Prostate gland (tissue), 2 donors: ENCODE data around the gene IL32. TPM values are rescaled to one million over a fixed set of nuclear protein-coding genes. Genes with fewer than 3 reads are reported as not detected.
"Not testable (repeated sequence)": the region's sequence is repeated elsewhere in the genome, so short reads cannot be mapped to it uniquely, and the experiment has no call there.

Experiments
- DNase-seq: peaks from one replicate; pipeline ENCODE4 v3.0.0-alpha.2; 2019; ENCODE audit warnings: low spot score
- H3K27ac ChIP-seq, 2 donors: fragments of 200-600 bp; sonication (generic); 2 replicates each; pipeline ENCODE4 v1.5.1; 2017 to 2019
- H3K27me3 ChIP-seq: fragments of 200-600 bp; sonication (generic); replicated peaks from 2 replicates; pipeline ENCODE4 v1.5.1; 2019; ENCODE audit not compliant: insufficient read depth
- H3K36me3 ChIP-seq, 2 donors: fragments of 200-600 bp; sonication (generic); 1 replicate in 1 of 2; 2 replicates in 1 of 2; pipeline versions ENCODE4 v1.5.1 to v1.8.1; 2017 to 2019
- H3K4me1 ChIP-seq: fragments of 200-600 bp; sonication (generic); replicated peaks from 2 replicates; pipeline ENCODE4 v1.5.1; 2019
- H3K4me3 ChIP-seq, 2 donors: fragments of 200-600 bp; sonication (generic); 2 replicates each; pipeline ENCODE4 v1.5.1; 2017 to 2019
- H3K9me3 ChIP-seq: fragments of 200-600 bp; sonication (generic); 2 replicates; pipeline ENCODE4 v1.5.1; 2017
- POLR2A ChIP-seq: fragments of 450-650 bp; IDR thresholded peaks from one replicate; pipeline ENCODE4 v1.6.1; 2016; ENCODE audit warnings: antibody characterized with exemption, mild to moderate bottlenecking
- POLR2AphosphoS5 ChIP-seq: sonication (generic); formaldehyde crosslinking; IDR thresholded peaks from one replicate; pipeline ENCODE4 v1.6.1; 2017; ENCODE audit warnings: antibody characterized with exemption
- WGBS: methylation state at CpG from one replicate; pipeline ENCODE4 v1.1.5; 2018; 5-methylcytosine and 5-hydroxymethylcytosine counted together
- intact Hi-C: fragments of 100-400 bp; cut with DNase I; formaldehyde crosslinking; loops from one replicate; pipeline ENCODE4 v1.14.2; 2022
- total RNA-seq, 2 donors: library from RNA; depleted of rRNA; stranded (reverse); fragments of >200 nt; gene quantifications; one replicate each; pipeline ENCODE4 v1.1.0, GENCODE V29; 2016
- TF ChIP-seq, protein P1 (sequence below), 4 experiments: fragments of 200-600 bp in 2 of 4; fragments of 450-650 bp in 2 of 4; sonication (generic) in 2 of 4; IDR thresholded peaks; 1 replicate in 3 of 4; 2 replicates in 1 of 4; pipeline ENCODE4 v1.5.1; 2016 to 2019; ENCODE audit warnings: antibody characterized with exemption in 4 of 4, mild to moderate bottlenecking in 2 of 4, moderate library complexity in 2 of 4

The IL32 gene
- total RNA-seq, 2 donors from 2014 or later = 13.5 to 33.3 TPM

DNA sequence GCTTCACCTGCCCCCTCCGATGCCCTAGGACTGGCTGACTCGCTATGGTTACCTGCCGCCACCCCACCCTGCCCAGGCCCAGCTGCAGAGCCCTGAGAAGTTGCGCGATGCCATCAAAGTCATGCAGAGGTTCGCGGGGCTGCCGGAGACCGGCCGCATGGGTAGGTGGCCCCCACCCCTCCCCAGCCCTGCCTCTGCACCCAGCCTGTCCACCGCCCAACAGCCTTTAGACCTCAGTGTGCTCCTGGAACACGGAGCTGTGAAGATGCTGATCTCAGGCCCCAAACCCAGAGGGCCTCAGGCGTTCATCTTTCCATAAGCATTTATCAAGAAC, 18.1 kb upstream of the IL32 start:
- peaks cover 10% of the 10 kb centered on the region for H3K4me1 ChIP-seq
- no peak overlapping the region for H3K4me3 ChIP-seq
- TF ChIP-seq, protein P1, sequence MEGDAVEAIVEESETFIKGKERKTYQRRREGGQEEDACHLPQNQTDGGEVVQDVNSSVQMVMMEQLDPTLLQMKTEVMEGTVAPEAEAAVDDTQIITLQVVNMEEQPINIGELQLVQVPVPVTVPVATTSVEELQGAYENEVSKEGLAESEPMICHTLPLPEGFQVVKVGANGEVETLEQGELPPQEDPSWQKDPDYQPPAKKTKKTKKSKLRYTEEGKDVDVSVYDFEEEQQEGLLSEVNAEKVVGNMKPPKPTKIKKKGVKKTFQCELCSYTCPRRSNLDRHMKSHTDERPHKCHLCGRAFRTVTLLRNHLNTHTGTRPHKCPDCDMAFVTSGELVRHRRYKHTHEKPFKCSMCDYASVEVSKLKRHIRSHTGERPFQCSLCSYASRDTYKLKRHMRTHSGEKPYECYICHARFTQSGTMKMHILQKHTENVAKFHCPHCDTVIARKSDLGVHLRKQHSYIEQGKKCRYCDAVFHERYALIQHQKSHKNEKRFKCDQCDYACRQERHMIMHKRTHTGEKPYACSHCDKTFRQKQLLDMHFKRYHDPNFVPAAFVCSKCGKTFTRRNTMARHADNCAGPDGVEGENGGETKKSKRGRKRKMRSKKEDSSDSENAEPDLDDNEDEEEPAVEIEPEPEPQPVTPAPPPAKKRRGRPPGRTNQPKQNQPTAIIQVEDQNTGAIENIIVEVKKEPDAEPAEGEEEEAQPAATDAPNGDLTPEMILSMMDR (IDR thresholded peaks at IDR 0.05) = no peak
- no peak for TF ChIP-seq POLR2AphosphoS5
- TF ChIP-seq POLR2A = no peak
- H3K9me3 ChIP-seq = no peaks in the 10 kb centered on the region
- peaks cover 2% of the 10 kb centered on the region for H3K27me3 ChIP-seq
- intact Hi-C loops = no loop called here
- 5% methylated on average over 11 of the region's 13 CpGs for WGBS
- no peak overlapping the region for H3K27ac ChIP-seq
- H3K36me3 ChIP-seq = no peaks in the 10 kb centered on the region
- no peak for DNase-seq

DNA sequence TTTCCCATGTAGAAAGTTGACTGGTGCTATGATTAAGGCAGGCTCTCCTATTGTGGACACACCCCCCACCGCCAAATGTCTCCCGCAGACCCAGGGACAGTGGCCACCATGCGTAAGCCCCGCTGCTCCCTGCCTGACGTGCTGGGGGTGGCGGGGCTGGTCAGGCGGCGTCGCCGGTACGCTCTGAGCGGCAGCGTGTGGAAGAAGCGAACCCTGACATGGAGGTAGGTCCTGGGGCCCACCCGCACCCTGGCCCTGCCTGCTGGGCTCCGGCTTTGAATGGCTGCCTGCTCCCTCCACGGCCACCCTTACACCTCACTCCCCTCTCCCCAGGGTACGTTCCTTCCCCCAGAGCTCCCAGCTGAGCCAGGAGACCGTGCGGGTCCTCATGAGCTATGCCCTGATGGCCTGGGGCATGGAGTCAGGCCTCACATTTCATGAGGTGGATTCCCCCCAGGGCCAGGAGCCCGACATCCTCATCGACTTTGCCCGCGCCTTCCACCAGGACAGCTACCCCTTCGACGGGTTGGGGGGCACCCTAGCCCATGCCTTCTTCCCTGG, 15.4 kb upstream of the IL32 start:
- TF ChIP-seq POLR2AphosphoS5 = no peak
- TF ChIP-seq POLR2A = no peak
- TF ChIP-seq, protein P1 (IDR thresholded peaks at IDR 0.05) = no peak
- Histone ChIP-seq H3K36me3 (no peaks in the 10 kb centered on the region), H3K4me3 (no peak overlapping the region), H3K4me1 (peaks cover 10% of the 10 kb centered on the region), H3K9me3 (no peaks in the 10 kb centered on the region), H3K27me3 (peaks cover 2% of the 10 kb centered on the region), H3K27ac (no peak overlapping the region)
- DNase-seq = no peak
- WGBS = 73% methylated on average over 23 of the region's 26 CpGs
- intact Hi-C loops = no loop called here

DNA sequence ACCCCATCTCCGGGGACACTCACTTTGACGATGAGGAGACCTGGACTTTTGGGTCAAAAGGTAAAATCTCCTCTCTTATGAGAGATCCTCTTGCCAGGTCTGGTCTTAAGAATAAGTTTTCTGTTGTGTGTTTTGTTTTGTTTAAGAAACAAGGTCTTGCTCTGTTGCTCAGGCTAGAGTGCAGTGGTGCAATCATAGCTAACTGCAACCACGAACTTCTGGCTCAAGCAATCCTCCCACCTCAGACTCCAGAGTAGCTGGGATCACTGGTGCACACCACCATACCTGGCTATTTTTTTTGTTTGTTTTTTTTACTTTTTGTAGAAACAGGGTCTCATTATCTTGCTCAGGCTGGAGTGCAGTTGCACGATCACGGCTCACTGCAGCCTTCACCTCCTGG, 15.0 kb upstream of the IL32 start:
- DNase-seq = no peak
- H3K27me3 ChIP-seq = peaks cover 2% of the 10 kb centered on the region
- H3K4me3 ChIP-seq = no peak overlapping the region
- no peaks in the 10 kb centered on the region for H3K9me3 ChIP-seq
- H3K27ac ChIP-seq = no peak overlapping the region
- TF ChIP-seq, protein P1 (IDR thresholded peaks at IDR 0.05) = no peak
- TF ChIP-seq POLR2AphosphoS5 = no peak
- H3K36me3 ChIP-seq = no peaks in the 10 kb centered on the region
- H3K4me1 ChIP-seq = peaks cover 10% of the 10 kb centered on the region
- intact Hi-C loops = no loop called here
- WGBS = 82% methylated on average over 5 of the region's 5 CpGs

DNA sequence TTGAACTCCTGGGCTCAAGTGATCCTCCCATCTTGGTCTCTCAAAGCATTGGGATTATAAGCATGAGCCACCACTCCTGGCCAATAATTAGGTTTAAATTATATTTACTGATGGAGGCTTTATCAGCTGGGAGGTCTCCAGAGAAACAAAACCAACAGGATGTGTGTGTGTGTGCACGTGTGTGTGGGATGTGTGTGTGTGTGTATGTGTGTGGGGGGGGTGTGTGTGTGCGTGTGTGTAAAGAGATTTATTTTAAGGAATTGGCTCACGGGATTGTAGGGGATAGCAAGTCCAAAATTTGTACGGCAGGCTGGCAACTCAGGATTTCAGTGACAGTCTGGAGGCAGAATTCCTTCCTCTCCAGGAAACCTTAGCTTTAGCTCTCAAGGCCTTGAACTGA, 14.4 kb upstream of the IL32 start:
- DNase-seq = no peak
- peaks cover under 1% of the 10 kb centered on the region for H3K27me3 ChIP-seq
- no peaks in the 10 kb centered on the region for H3K36me3 ChIP-seq
- no peak overlapping the region for H3K4me3 ChIP-seq
- H3K27ac ChIP-seq = no peak overlapping the region
- 45% methylated on average over 4 of the region's 4 CpGs for WGBS
- H3K4me1 ChIP-seq = peaks cover 7% of the 10 kb centered on the region
- intact Hi-C loops = no loop called here
- H3K9me3 ChIP-seq = no peaks in the 10 kb centered on the region
- no peak for TF ChIP-seq POLR2A
- no peak for TF ChIP-seq POLR2AphosphoS5
- TF ChIP-seq, protein P1 (IDR thresholded peaks at IDR 0.05) = no peak

DNA sequence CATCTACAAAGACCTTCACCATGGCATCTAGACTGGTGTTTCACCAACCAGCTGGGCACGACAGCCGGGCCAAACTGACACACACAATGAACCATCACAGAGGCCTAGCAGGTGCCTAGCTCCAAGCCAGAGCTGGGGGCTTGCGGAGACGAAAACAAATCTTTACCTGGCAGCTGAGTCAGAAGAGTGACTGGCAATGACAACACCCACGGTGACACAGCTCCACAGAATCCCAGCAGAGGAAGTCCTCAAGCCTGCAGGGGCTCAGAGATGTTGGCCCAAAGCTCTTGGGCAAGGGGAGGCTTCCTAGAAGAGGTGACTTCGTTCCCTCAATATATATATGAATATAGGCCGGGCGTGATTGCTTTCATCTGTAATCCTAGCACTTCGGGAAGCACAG, 13.9 kb upstream of the IL32 start:
- TF ChIP-seq, protein P1 (IDR thresholded peaks at IDR 0.05) = no peak
- no peak for TF ChIP-seq POLR2AphosphoS5
- no peak for TF ChIP-seq POLR2A
- intact Hi-C loops = no loop called here
- DNase-seq = no peak
- 88% methylated on average over 9 of the region's 9 CpGs for WGBS
- Histone ChIP-seq H3K4me1 (peaks cover 2% of the 10 kb centered on the region), H3K36me3 (no peaks in the 10 kb centered on the region), H3K4me3 (no peak overlapping the region), H3K27me3 (no peaks in the 10 kb centered on the region), H3K27ac (no peak overlapping the region), H3K9me3 (no peaks in the 10 kb centered on the region)

DNA sequence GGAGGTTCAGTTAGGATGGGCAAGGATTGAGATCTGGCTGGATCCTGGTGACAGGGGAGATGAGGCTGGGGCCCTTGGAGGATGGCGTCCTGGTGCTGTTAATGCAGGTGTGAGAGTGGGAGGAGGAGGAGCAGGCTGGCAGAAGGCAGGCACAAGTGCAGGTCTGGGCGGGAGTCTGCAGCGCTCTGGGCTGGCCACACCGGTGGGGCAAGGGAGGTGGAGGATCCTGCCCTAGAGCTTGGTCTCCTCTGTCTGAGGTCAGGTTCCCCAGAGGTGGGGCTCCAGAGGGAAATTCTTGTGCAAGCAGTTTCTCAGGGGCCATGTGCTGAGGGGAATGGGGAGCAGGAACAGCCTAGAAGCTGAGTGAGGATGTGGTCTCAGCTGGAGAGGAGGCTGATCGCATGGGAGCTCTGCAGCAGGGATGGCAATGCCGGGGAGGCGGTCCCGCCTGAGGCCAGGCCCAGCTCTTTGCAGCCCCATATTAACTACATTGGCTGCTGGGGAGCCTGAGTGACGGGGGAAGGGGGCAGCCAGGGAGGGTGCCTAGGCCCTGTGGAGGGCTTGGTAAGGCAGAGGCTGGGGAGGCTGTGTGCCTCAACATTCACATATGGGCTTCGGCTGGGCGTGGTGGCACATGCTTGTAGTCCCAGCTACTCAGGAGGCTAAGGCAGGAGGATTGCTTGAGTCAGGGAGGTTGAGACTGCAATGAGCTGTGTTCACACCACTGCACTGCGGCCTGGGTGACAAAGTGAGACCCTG, 12.7 kb upstream of the IL32 start:
- 75% methylated on average over 11 of the region's 12 CpGs for WGBS
- DNase-seq, H3K27ac ChIP-seq, H3K36me3 ChIP-seq, H3K4me1 ChIP-seq, H3K4me3 ChIP-seq, intact Hi-C loops, H3K9me3 ChIP-seq, H3K27me3 ChIP-seq: not testable (repeated sequence)

DNA sequence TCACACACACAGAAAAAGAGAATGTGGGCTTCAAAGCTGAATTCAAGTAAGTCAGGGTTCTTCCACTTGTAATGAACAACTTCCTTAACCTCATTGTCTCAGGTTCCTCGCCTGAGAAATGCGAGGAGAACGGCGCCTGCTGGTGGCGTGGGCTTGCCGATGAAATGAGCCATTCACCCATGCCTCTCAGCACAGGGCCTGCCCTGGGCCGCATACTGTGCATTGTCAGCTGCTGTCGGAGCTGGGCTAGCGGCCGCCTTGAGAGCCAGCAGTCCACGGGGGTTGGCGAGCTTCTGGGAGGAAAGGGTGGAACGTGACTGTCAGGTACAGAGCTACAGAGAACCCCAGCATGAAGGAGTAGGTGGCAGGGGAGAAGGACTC, 12.1 kb upstream of the IL32 start:
- H3K4me1 ChIP-seq, H3K36me3 ChIP-seq, H3K27me3 ChIP-seq, intact Hi-C loops, DNase-seq, H3K9me3 ChIP-seq, H3K27ac ChIP-seq, H3K4me3 ChIP-seq: not testable (repeated sequence)
- WGBS = 83% methylated on average over 11 of the region's 13 CpGs
